KOPT-K1 (cell line): ENCODE data around the gene ANTXRL.
"Not testable (repeated sequence)": the region's sequence is repeated elsewhere in the genome, so short reads cannot be mapped to it uniquely, and the experiment has no call there.

Experiments
- H3K27ac ChIP-seq: fragments of 200-600 bp; sonication (generic); 2 replicates; pipeline ENCODE4 v1.5.1; 2016; ENCODE audit warnings: antibody characterized with exemption, mild to moderate bottlenecking, low read depth, low read length; ENCODE audit not compliant: poor library complexity, severe bottlenecking
- H3K36me3 ChIP-seq: fragments of 200-600 bp; sonication (generic); 2 replicates; pipeline ENCODE4 v1.5.1; 2017; ENCODE audit warnings: antibody characterized with exemption, mild to moderate bottlenecking, low read length, moderate library complexity; ENCODE audit not compliant: insufficient read depth
- H3K9me3 ChIP-seq: fragments of 200-600 bp; sonication (generic); 2 replicates; pipeline ENCODE4 v1.5.1; 2017; ENCODE audit warnings: antibody characterized with exemption, low read length, mild to moderate bottlenecking; ENCODE audit not compliant: insufficient read depth, poor library complexity, severe bottlenecking

ANTXRL gene

DNA sequence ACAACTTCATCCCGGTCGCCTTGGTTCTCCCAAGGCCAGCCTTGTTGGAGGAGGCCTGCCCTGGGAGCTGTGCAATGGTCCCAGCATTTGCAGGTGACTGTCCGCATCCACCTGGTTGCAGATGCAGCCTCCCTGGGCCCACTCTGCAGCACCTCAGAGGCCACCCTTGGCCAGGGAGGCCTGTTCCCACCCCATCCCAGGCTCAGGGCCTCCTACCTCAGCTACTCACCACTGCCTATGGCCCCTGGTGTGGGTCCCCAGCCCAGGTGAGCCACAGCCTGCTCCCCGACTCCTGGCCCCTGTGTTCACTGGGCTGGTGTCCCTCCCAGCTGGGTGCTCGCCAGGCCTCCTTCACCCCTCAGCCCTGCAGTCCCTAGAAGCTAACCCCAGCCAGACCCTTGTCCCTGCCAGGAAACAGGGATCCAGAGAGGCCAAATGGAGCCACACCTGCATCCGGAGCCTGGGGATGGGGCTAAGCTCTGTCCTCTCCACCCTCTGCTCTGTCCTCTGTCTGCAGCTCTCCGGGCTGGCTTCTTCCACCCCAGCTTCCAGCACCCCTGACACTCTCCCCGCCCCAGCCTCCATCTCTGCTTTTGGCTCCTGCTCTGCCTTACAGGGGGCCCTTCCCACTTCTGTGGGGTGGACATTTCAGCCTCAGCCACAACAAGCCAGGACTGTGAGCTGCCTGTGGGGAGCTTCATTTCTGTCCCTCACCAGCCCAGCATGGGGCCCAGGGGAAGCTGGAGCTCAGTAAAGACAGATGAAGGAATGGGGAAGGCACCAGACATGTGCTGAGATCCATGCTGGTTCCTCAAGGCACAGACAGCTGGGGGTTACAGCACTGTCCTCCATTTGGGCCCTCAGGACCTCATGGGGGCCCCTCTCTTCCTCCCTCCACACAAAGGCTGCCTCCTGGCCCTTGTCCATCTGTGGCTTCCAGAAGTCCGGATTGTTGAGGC, 35.6 kb upstream of the ANTXRL start:
- H3K27ac ChIP-seq = no peak overlapping the region
- no peaks in the 10 kb centered on the region for H3K9me3 ChIP-seq
- peaks cover 54% of the 10 kb centered on the region for H3K36me3 ChIP-seq

- no peaks in the 10 kb centered on the region for H3K9me3 ChIP-seq
- H3K27ac ChIP-seq = no peak overlapping the region
- peaks cover 54% of the 10 kb centered on the region for H3K36me3 ChIP-seq
Measured at GRCh38 chr10:46251857-46252847, 34.6 kb upstream of the ANTXRL start.

DNA sequence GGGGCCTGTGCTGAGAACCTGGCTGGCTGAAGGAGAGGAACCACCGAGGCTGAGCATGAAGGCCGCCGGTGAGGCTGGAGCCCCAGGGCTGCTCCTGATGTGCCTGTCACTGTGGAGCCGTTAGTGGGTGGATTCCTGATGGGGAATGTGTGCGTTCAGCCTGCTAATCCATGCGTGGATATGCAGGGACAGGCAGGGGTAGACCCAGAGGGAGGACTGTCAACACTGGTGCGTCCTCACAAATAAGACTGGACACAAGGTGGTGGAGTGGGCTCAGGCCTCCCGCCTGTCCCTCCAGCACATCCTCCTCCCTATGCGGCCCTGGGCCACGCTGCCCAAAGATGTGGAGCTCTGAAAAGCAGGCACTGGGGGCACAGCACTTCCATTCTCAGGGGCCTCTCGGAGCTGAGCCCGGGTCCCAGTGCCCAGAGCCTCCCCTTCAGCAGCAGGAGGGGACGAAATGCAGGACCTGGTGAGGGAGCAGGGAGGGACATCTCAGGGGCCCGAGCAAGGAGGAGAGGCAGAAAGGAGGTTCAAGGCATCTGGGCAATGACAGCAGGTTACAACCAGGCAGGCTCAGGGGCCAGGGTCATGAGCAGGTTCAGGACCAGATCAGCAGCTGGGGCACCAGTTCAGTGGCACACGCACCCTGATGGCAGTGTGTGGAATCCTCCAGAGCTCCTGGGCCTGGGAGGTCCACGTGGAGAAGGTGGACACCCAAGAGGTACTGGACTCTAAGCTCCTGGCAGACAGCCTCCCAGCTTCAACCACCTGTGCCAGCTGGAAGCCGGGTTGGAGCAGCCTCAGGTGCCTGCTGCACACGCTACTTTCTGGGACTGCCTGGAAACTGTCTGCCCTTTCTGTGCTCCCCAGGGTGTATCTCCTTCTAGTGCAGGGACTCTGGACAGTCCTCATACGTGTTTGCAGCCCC, 33.5 kb upstream of the ANTXRL start:
- Histone ChIP-seq H3K36me3 (peaks cover 54% of the 10 kb centered on the region), H3K27ac (no peak overlapping the region)

DNA sequence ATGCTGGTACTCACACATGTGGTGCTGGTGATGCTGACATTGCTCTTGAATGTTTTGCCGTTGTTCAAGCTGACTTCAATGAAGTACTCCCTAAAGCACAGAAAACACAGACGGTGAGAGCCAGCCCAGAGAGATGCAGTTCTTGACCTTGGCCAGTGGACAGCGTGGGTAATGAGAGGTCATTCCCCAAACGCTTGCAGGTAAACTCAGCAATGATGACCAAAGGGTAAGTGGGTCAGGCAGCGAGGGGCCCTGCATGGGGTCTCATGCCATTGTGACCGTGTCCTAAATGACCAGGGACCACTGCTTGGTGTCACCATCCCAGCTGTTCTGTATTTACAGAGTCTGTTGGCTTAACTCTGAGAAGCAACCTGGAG, 32.8 kb upstream of the ANTXRL start:
- Histone ChIP-seq H3K27ac (no peak overlapping the region), H3K9me3 (no peaks in the 10 kb centered on the region), H3K36me3 (peaks cover 48% of the 10 kb centered on the region)

More for the DNA sequence above, 33.5 kb upstream of the ANTXRL start:
- no peaks in the 10 kb centered on the region for H3K9me3 ChIP-seq

DNA sequence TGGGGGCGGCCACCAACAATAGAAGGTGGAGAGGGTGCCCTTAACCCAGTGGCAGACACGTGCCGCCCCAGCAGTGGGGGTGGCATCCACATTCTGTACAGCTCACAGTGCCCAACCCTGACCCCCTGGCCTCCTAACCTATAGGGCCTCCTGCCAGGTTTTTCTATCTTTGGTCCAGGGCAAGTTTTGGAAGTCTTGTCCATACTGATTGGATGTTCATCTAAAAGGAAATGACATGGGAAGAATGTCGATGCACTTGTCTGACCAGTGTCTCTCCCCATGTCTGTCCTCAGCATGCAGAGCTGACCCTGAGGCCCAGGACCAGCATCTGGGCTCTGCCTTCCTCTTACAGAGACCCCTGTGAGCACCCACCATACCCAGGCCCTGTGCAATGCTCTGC, 32.3 kb upstream of the ANTXRL start:
- Histone ChIP-seq H3K36me3 (peaks cover 48% of the 10 kb centered on the region), H3K9me3 (no peaks in the 10 kb centered on the region), H3K27ac (no peak overlapping the region)

DNA sequence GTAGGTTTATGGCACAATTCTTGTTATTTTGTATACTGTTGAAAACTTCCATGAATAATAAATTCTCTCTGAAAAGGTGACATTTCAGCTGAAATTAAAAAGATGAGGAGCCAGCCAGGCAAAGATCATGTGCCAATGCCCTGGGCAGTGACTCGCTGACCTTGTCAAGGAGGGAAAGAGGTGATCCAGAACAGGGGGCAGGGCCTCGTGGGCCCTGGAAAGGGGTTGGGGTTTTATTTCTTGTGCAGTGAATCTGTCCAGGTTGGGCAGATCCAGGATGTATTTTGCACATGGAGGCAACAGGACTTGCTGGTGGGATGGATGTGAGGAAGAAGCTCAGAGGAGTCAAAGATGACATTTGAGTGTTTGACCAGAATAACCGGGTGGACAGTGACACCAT, 31.6 kb upstream of the ANTXRL start:
- peaks cover 53% of the 10 kb centered on the region for H3K36me3 ChIP-seq
- not testable (repeated sequence) for H3K9me3 ChIP-seq, H3K27ac ChIP-seq

DNA sequence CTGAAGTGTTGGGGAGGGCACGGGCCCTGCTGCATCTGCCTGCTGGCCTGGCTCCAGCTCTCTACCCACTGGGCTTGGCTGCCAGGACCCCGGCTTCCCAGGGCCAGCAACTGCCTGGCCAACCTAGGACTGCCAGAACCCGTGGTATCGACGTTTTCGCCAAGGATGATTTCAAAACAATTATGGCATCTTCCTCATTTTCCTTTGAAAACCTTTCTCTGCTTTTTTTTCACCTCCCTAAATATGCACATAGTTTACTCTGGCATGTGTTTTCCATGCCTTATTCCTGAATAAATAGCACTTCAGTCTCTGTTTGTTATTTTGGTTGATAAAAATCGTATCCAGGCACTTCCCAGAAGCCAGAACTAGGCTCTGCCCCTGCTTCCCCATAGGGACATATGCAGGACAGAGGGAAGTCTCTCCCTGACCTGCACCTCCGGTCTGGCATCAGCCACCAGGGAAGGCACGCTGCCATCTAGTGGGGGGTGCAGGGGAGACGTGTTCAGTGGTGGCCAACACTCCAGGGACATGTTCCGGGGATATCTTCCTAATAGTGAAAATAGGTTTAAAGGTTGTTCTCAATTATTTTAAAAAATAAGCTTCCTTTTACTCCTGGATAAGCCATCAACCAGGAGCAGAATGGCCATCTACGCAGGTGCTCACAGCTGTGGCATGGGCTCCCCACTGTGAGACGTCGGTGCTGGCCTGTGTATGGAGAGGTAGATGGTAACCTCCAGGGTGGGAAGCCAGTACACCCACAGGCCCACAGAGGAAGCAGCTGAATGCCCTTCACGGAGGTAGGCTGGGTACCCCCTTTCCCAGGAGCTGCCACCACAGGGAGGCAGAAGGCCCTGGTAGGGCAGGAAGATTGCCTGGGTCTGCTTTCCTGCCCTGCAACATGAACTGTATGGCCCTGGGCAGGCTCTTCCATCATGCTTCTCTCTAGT, 30.7 kb upstream of the ANTXRL start:
- Histone ChIP-seq H3K36me3 (peaks cover 53% of the 10 kb centered on the region), H3K9me3 (no peaks in the 10 kb centered on the region), H3K27ac (no peak overlapping the region)

- Histone ChIP-seq H3K36me3 (peaks cover 53% of the 10 kb centered on the region), H3K9me3 (no peaks in the 10 kb centered on the region), H3K27ac (no peak overlapping the region)
Measured at GRCh38 chr10:46257099-46257498, 29.7 kb upstream of the ANTXRL start.

DNA sequence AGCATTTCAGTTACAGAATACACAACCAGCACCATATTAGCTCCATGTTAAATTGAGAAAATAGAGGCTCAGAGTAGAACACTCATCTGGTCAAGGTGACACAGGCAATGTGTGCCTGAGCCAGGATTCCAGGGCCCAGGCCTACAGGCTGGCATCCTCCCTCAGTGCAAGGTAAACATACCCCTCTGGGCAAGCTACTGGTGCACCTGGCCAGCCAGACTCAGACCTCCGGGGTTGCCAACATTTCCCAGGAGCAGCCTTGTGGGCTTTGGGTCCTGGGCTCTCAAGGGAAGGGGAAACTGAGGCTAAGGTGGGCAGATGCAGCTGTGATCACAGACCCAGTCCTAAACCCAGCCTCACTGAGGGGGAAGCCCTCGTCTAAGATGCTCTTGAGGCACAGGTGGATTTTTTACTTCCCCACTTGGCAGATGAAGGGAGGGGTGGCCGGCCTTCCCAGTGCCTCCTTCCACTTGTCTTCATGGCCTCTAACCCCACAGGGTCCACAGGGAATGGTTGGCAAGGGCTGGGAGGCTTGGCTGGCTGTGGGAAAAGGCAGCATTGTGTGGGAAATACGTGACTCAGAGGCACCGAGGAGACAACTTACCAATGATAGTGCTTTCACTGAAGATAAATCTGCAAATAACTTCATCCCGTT, 23.8 kb upstream of the ANTXRL start:
- H3K9me3 ChIP-seq, H3K27ac ChIP-seq: not testable (repeated sequence)
- peaks cover 49% of the 10 kb centered on the region for H3K36me3 ChIP-seq

DNA sequence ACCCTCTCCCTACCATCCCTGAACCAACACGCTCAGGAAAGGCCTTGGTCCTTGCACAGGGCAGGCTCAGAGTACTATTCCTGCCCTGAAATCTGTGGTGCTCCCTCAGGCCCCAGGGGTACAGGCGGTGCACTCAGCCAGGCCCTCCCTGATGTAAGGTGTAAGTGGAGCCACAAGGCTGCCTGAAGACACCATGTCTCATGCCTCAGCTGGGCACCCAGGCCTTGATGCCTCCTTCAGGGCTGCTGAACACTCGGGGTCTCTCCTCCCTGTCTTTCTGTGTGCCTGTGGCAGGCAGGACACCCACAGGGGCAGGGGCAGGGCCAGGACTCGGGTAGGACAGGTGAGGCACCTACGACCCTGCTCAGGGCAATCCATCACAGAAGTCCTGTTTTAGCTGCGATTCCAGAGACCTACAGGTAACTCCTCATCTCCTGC, 22.9 kb upstream of the ANTXRL start:
- H3K27ac ChIP-seq = no peak overlapping the region
- no peaks in the 10 kb centered on the region for H3K9me3 ChIP-seq
- H3K36me3 ChIP-seq = peaks cover 49% of the 10 kb centered on the region

- H3K9me3 ChIP-seq = no peaks in the 10 kb centered on the region
- no peak overlapping the region for H3K27ac ChIP-seq
- peaks cover 49% of the 10 kb centered on the region for H3K36me3 ChIP-seq
Measured at GRCh38 chr10:46264336-46264735, 22.5 kb upstream of the ANTXRL start.

DNA sequence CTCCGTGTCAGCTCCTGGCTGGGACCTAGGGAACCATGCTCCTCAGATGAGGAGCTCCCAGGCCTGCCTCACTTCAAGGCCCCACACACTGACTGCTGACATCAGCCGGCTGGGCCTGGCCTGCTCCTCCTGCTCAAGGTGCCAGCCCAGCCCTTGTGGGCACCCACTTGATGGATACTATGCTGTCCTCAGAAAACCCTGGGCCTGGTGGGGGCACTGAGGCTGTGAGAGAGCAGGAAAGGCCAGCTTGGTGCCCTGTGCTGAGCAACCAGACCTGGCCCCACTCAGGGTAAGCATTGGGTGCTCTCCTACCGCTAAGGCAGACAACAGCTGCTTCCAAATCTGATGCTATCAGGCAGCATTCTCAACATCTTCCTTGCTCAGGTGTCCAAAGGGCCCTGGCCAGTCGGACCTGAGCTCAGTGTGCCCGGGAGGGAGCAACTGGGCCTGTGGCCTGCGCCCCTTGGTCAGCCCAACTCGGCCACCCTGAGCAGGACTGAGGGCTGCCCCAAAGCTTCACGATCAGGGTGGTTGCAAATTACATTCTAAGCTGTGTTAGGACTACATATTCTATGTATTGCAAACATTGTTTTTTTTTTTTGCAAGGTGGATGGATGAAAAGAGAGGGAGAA, 21.9 kb upstream of the ANTXRL start:
- Histone ChIP-seq H3K27ac (no peak overlapping the region), H3K9me3 (no peaks in the 10 kb centered on the region), H3K36me3 (peaks cover 46% of the 10 kb centered on the region)
